Omental fat pad (tissue), 4 donors: Measurements from ENCODE around the gene MYL6. TPM values are rescaled to one million over a fixed set of nuclear protein-coding genes. Genes with fewer than 3 reads are reported as not detected.

ENCODE experiments used
- ATAC-seq: fragments of 150-250 bp; one replicate; pipeline ENCODE4 v1.9.1; 2016; ENCODE audit warnings: mild to moderate bottlenecking, moderate library complexity; ENCODE audit not compliant: low FRiP score
- DNase-seq: peaks from one replicate; pipeline ENCODE4 v3.0.0-alpha.2; 2019; ENCODE audit warnings: low spot score
- CTCF ChIP-seq, 3 donors: fragments of 450-650 bp; IDR thresholded peaks; one replicate each; pipeline ENCODE4 v1.5.1; 2016 to 2017; ENCODE audit warnings: antibody characterized with exemption in 3 of 3, mild to moderate bottlenecking in 3 of 3, moderate library complexity in 2 of 3
- total RNA-seq, 4 donors: library from RNA; depleted of rRNA; stranded (reverse); fragments of >200 nt; gene quantifications; one replicate each; pipeline ENCODE4 v1.1.0, GENCODE V29; 2016

MYL6 gene
- total RNA-seq, 4 donors from 2014 or later: 2,379 to 4,265 (median 3,293) TPM

- no peak for TF ChIP-seq CTCF (IDR thresholded peaks at IDR 0.05)
- ATAC-seq: no peak
- DNase-seq: no peak
Measured at GRCh38 chr12:56162468-56163290, 4.5 kb downstream of the MYL6 start.

DNA sequence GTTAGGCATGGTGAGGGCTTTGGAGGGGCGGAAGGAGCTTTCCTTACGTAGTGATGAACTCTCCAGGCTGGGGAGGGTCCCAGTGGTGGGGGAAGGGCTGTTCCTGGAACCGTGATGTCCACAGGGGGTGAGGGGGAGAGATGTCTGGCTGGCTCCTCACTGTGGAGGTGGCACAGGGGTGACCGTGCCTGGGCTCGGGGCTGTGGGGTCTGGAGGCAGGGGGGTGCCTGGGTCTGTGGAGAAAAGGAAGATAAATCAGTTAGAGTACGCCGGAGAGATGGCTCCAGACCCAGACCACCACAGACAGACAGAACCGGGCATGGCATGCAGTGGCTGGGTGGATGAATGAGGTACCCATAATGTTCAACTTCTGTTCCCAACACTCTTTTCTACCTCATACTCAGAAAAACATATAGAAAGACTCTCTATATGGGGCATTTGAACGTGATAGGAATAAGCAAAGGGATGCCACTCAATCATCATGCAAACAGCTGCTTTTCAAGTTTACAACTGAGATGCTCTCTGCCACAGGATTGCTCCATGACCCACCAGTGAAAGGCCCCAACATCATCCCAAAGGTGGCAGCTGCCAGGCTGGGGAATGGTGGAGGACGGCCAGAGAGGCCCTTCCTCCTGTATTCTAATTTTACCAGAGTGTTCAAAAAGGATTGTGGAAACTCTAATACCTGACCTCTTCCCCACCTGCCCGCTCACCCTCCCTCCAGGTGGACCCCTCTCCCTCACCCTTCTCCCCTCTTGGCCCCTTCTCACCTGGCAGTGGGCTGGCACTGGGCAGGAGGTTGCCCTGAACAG, 5.6 kb downstream of the MYL6 start:
- DNase-seq (no peak), ATAC-seq (no peak)
- TF ChIP-seq CTCF (IDR thresholded peaks at IDR 0.05): no peak

GRCh38 chr12:56164345-56164729, 6.2 kb downstream of the MYL6 start:
- DNase-seq (no peak), ATAC-seq (no peak)
- TF ChIP-seq CTCF (IDR thresholded peaks at IDR 0.05): no peak

- DNase-seq (no peak), ATAC-seq (no peak)
- no peak for TF ChIP-seq CTCF (IDR thresholded peaks at IDR 0.05)
Measured at GRCh38 chr12:56165369-56165768, 7.2 kb downstream of the MYL6 start.

DNA sequence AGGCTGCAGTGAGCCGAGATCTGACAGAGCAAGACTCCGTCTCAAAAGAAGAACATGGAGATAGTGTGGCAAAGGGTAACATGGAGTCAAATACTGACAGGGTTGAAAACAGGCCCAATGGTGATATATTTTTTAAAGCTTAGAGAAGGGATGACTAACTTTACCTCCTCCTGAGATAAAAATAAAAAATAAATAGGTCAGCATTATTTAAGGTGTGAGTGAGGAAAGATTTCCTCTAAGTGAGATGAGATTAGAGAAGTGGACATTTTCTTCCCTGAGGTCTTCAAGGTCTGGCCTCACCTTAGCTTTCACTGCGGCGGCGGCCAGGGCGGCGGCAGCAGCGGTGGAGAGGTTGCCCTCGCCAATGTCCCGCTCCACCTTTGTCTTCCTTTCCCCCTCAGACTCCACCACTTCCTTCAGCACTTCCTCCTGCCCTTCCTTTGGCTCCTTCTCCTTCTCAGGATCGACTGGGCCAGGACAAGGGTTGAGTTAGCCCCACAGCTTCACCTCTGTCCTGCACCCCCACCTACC, 11.1 kb downstream of the MYL6 start:
- TF ChIP-seq CTCF (IDR thresholded peaks at IDR 0.05): no peak
- ATAC-seq (no peak), DNase-seq (no peak)

DNA sequence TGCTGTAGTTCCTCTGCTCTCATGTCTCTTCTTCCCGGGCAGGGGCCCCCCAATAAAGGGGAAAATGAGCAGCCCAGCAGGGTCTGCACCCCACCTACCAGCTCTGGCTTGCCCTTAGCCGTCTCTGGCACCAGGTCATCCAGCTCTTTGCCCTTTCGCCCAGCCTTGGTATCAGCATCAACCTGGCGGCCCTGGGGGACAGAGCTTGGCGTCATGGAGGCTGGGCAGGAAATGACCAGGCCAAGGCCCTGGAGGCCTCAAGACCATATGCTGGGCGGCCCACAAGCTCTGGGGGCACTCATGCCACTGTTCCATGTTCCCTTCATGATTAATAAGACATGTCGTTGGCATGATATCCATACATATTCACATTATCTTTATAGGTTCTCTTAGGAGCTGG, 14.7 kb downstream of the MYL6 start:
- no peak for DNase-seq
- TF ChIP-seq CTCF (IDR thresholded peaks at IDR 0.05): no peak
- no peak for ATAC-seq
